Measurements from ENCODE around the gene PATE4. TPM values are rescaled to one million over a fixed set of nuclear protein-coding genes. Genes with fewer than 3 reads are reported as not detected.

Gene PATE4
- total RNA-seq, 6 experiments from 2014 or later: not detected

GRCh38 chr11:125871391-125872137, 38.4 kb downstream of the PATE4 start:
- no peak overlapping the region for H3K4me3 ChIP-seq
- ATAC-seq (peak; percentile 23 to 62 (median 47)), DNase-seq (no peak)
- no peaks in the 10 kb centered on the region for H3K4me1 ChIP-seq
- TF ChIP-seq POLR2A (IDR thresholded peaks at IDR 0.05): no peak
- peak; percentile 12 to 37 (median 34) for TF ChIP-seq CTCF (IDR thresholded peaks at IDR 0.05)
- 79% methylated on average over 10 of the region's 10 CpGs for WGBS (ENCODE audit: insufficient coverage, low coverage, low lambda C conversion rate, missing lambda C conversion rate)
- no peaks in the 10 kb centered on the region for H3K36me3 ChIP-seq
- intact Hi-C loops (cut with DNase I): no loop called here
- no peak overlapping the region for H3K27ac ChIP-seq
- no peaks in the 10 kb centered on the region for H3K27me3 ChIP-seq
- H3K9me3 ChIP-seq: no peaks in the 10 kb centered on the region

GRCh38 chr11:125872138-125872491, 39.0 kb downstream of the PATE4 start:
- TF ChIP-seq POLR2A (IDR thresholded peaks at IDR 0.05): no peak
- TF ChIP-seq CTCF (IDR thresholded peaks at IDR 0.05): no peak
- ATAC-seq (no peak), DNase-seq (no peak)
- Histone ChIP-seq H3K4me1 (no peaks in the 10 kb centered on the region), H3K27me3 (no peaks in the 10 kb centered on the region), H3K27ac (no peak overlapping the region), H3K36me3 (no peaks in the 10 kb centered on the region), H3K4me3 (no peak overlapping the region), H3K9me3 (no peaks in the 10 kb centered on the region)
- intact Hi-C loops (cut with DNase I): no loop called here

GRCh38 chr11:125873881-125874555, 40.9 kb downstream of the PATE4 start:
- ATAC-seq: peak in 3 of 4 donors; percentile 14 to 52 (median 40)

GRCh38 chr11:125874556-125875124, 41.5 kb downstream of the PATE4 start:
- peak; percentile 94 to 98 (median 96) for ATAC-seq
- Histone ChIP-seq H3K27ac (no peak overlapping the region), H3K4me3 (no peak overlapping the region), H3K9me3 (no peaks in the 10 kb centered on the region), H3K4me1 (no peaks in the 10 kb centered on the region), H3K36me3 (no peaks in the 10 kb centered on the region), H3K27me3 (no peaks in the 10 kb centered on the region)
- 11% methylated on average over 8 of the region's 8 CpGs for WGBS (ENCODE audit: insufficient coverage, low coverage, low lambda C conversion rate, missing lambda C conversion rate)
- no peak for TF ChIP-seq POLR2A (IDR thresholded peaks at IDR 0.05)
- TF ChIP-seq CTCF (IDR thresholded peaks at IDR 0.05): peak; percentile 67 to 81 (median 76)
- DNase-seq: peak in 1 of 3 donors; percentile 59
- intact Hi-C loops (cut with DNase I): no loop called here

More at GRCh38 chr11:125873881-125874555, 40.9 kb downstream of the PATE4 start:
- Histone ChIP-seq H3K4me3 (no peak overlapping the region), H3K27me3 (no peaks in the 10 kb centered on the region), H3K9me3 (no peaks in the 10 kb centered on the region), H3K27ac (no peak overlapping the region), H3K4me1 (no peaks in the 10 kb centered on the region), H3K36me3 (no peaks in the 10 kb centered on the region)
- DNase-seq: no peak
- 74% methylated on average over 9 of the region's 20 CpGs for WGBS (ENCODE audit: insufficient coverage, low coverage, low lambda C conversion rate, missing lambda C conversion rate)
- TF ChIP-seq POLR2A (IDR thresholded peaks at IDR 0.05) (no peak), CTCF (IDR thresholded peaks at IDR 0.05) (no peak)
- intact Hi-C loops (cut with DNase I): no loop called here

All from right lobe of liver (tissue), 6 donors.